HG02943 (cell line): Measurements from ENCODE around the gene CTBP1.

Source experiments
- ATAC-seq: cut with Tn5 transposase; IDR thresholded peaks from one replicate; pipeline ENCODE4 v1.9.1; 2021; ENCODE audit warnings: mild to moderate bottlenecking, low read depth, moderate library complexity; ENCODE audit not compliant: unreplicated experiment

The CTBP1 gene

GRCh38 chr4:1166509-1167243, 82.3 kb downstream of the CTBP1 start:
- peak; percentile 8 for ATAC-seq

- ATAC-seq: no peak
Observed at GRCh38 chr4:1164956-1165545, 83.9 kb downstream of the CTBP1 start.

GRCh38 chr4:1164444-1164843, 84.5 kb downstream of the CTBP1 start:
- no peak for ATAC-seq

GRCh38 chr4:1164040-1164439, 84.9 kb downstream of the CTBP1 start:
- no peak for ATAC-seq
